Measurements from ENCODE around the gene GDAP1L1. TPM values are rescaled to one million over a fixed set of nuclear protein-coding genes. Genes with fewer than 3 reads are reported as not detected.

GDAP1L1 gene
- total RNA-seq, 4 donors from 2014 or later = not detected

DNA sequence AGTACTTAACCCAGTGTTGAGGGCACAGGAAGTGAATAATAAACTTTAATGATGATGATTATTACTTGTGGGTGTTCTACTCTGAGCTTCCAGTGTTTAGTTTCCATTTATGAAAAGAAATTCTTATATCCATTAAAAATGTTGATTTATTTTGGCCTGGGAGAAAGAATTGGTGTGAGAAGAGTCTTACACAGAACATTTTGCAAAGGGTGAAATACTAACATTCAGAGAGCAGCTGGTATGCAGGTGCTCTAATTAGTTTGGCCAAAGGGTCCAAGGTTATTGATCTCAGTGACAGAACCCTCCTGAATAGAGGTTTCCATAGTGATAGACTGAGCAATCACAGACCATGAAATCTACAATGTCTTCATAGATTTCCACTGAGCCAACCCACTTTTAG is 41.0 kb upstream of the GDAP1L1 start:
- intact Hi-C loops (cut with DNase I; ENCODE audit: low total_unique reads) = no loop called here
- TF ChIP-seq POLR2AphosphoS5 (IDR thresholded peaks at IDR 0.05) (no peak), POLR2A (IDR thresholded peaks at IDR 0.05) (no peak), EP300 (IDR thresholded peaks at IDR 0.05; ENCODE audit: low read depth) (no peak)
- TF ChIP-seq, protein P1, sequence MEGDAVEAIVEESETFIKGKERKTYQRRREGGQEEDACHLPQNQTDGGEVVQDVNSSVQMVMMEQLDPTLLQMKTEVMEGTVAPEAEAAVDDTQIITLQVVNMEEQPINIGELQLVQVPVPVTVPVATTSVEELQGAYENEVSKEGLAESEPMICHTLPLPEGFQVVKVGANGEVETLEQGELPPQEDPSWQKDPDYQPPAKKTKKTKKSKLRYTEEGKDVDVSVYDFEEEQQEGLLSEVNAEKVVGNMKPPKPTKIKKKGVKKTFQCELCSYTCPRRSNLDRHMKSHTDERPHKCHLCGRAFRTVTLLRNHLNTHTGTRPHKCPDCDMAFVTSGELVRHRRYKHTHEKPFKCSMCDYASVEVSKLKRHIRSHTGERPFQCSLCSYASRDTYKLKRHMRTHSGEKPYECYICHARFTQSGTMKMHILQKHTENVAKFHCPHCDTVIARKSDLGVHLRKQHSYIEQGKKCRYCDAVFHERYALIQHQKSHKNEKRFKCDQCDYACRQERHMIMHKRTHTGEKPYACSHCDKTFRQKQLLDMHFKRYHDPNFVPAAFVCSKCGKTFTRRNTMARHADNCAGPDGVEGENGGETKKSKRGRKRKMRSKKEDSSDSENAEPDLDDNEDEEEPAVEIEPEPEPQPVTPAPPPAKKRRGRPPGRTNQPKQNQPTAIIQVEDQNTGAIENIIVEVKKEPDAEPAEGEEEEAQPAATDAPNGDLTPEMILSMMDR (IDR thresholded peaks at IDR 0.05) = no peak
- Histone ChIP-seq H3K4me3 (no peak overlapping the region), H3K36me3 (peaks cover 0 to 31% (median 11%) of the 10 kb centered on the region in 4 donors), H3K27ac (peak overlapping the region in 1 of 4 donors; percentile 25), H3K4me1 (peaks cover 4 to 50% (median 33%) of the 10 kb centered on the region in 4 donors), H3K9me3 (no peaks in the 10 kb centered on the region), H3K27me3 (no peaks in the 10 kb centered on the region)
- in situ Hi-C loops (cut with MboI; ENCODE audit: low pct_ligation_motif_present in 1 of 4, low pct_unique_long_range_greater_than_20kb in 1 of 4, low sequenced_read_pairs in 3 of 4) = loop anchor here (25.0 kb wide), 2 partner anchors 256 to 406 kb away; no protein-coding TSS in a partner anchor
- DNase-seq = no peak

DNA sequence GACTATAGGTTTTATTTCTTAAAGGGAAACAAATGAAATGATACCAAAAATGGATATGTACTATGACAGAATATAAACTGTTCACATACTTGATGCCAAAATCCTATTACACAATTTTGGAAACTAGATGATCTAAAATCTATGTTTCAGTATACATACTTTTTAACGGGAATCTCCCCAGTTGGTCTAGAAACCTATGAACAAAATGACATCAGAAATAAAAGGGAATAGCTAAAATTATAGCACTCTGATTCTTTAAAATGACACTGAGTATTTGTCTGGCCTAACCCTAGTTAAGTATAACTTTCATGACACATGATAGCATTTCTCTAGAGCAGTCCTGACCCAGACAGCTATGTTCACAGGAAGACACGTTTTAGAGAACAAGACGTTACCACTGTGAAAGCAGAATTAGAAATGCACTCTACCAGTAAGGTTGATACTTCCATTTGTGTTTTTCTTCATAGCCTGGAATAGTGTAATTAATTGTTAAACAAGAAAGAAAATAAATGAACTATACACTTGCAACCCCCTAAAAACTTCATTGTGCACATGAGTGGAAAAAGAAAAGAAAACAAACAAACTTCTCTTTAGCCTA is 39.9 kb upstream of the GDAP1L1 start:
- TF ChIP-seq EP300 (IDR thresholded peaks at IDR 0.05; ENCODE audit: low read depth) = no peak
- TF ChIP-seq POLR2A (IDR thresholded peaks at IDR 0.05) = no peak
- TF ChIP-seq, protein P1 (IDR thresholded peaks at IDR 0.05) = no peak
- WGBS, 2 donors (ENCODE audit: low coverage in 1 of 2) = 33 to 44% methylated on average over 3 of the region's 3 CpGs
- DNase-seq = no peak
- peaks cover 0 to 22% (median 5%) of the 10 kb centered on the region in 4 donors for H3K36me3 ChIP-seq
- no peak overlapping the region for H3K4me3 ChIP-seq
- in situ Hi-C loops (cut with MboI; ENCODE audit: low pct_ligation_motif_present in 1 of 4, low pct_unique_long_range_greater_than_20kb in 1 of 4, low sequenced_read_pairs in 3 of 4) (loop anchor here (25.0 kb wide), 2 partner anchors 255 to 405 kb away; no protein-coding TSS in a partner anchor), intact Hi-C loops (cut with DNase I; ENCODE audit: low total_unique reads) (no loop called here)
- peak overlapping the region in 3 of 4 donors; percentile 17 to 99 (median 99) for H3K27ac ChIP-seq
- H3K27me3 ChIP-seq = no peaks in the 10 kb centered on the region
- peaks cover 13 to 59% (median 41%) of the 10 kb centered on the region in 4 donors for H3K4me1 ChIP-seq
- no peaks in the 10 kb centered on the region for H3K9me3 ChIP-seq

DNA sequence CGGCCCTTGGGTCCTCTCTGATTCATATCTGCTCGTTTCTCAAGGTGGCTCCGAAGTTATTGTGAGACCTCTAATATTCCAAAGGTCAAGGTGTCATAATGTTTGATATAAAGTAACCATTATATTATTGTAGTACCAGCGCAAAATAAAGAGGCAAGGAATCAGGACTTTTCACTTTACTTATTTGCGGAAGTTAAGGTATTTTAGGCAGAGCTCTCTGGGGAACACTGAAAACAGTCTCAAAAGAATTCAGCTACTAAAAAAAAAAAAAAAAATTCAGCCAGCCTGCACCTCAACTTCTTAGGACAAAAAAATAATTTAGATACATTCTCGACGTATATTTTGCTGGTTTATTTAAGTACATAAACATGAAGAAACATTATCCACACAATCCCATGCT is 38.9 kb upstream of the GDAP1L1 start:
- Histone ChIP-seq H3K4me1 (peaks cover 13 to 65% (median 42%) of the 10 kb centered on the region in 4 donors), H3K9me3 (no peaks in the 10 kb centered on the region), H3K4me3 (peak overlapping the region in 1 of 4 donors; percentile 84), H3K27ac (peak overlapping the region in 3 of 4 donors; percentile 99 to 100 (median 99)), H3K27me3 (no peaks in the 10 kb centered on the region), H3K36me3 (peaks cover 0 to 13% (median under 1%) of the 10 kb centered on the region in 4 donors)
- 27 to 33% methylated on average over 7 of the region's 7 CpGs for WGBS, 2 donors (ENCODE audit: low coverage in 1 of 2)
- no peak for DNase-seq
- intact Hi-C loops (cut with DNase I; ENCODE audit: low total_unique reads) = no loop called here
- in situ Hi-C loops (cut with MboI; ENCODE audit: low pct_ligation_motif_present in 1 of 4, low pct_unique_long_range_greater_than_20kb in 1 of 4, low sequenced_read_pairs in 3 of 4) = loop anchor here (25.0 kb wide), 2 partner anchors 254 to 404 kb away; no protein-coding TSS in a partner anchor
- TF ChIP-seq POLR2AphosphoS5 (IDR thresholded peaks at IDR 0.05) (no peak), EP300 (IDR thresholded peaks at IDR 0.05; ENCODE audit: low read depth) (no peak), POLR2A (IDR thresholded peaks at IDR 0.05) (no peak)
- TF ChIP-seq, protein P1 (IDR thresholded peaks at IDR 0.05) = no peak

DNA sequence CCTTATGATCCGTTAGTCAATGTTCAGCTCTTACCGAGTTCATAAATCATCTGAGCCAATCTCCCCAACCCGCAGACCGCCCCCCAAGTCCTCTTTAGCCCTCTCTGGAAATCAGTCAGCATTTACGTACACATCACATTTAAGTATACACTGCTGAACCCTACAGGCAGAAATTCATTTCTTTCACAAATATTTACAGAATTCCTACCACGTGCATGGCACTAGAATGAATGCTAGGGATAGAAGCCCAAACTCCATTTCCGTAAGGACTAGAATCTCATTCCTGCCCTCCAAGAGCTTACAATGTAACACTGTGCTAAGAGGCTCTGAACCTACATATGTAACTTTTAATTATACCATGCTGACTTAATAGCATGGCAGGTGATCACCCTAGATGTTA is 38.3 kb upstream of the GDAP1L1 start:
- peak overlapping the region; percentile 97 to 100 (median 99) for H3K27ac ChIP-seq
- DNase-seq = no peak
- H3K4me3 ChIP-seq = peak overlapping the region in 2 of 4 donors; percentile 84 to 97
- in situ Hi-C loops (cut with MboI; ENCODE audit: low pct_ligation_motif_present in 1 of 4, low pct_unique_long_range_greater_than_20kb in 1 of 4, low sequenced_read_pairs in 3 of 4) = loop anchor here (25.0 kb wide), 2 partner anchors 254 to 404 kb away; no protein-coding TSS in a partner anchor
- H3K27me3 ChIP-seq = no peaks in the 10 kb centered on the region
- intact Hi-C loops (cut with DNase I; ENCODE audit: low total_unique reads) = no loop called here
- H3K36me3 ChIP-seq = peaks cover 0 to 13% (median 0%) of the 10 kb centered on the region in 4 donors
- WGBS, 2 donors (ENCODE audit: low coverage in 1 of 2) = 11 to 17% methylated on average over 3 to 7 of the region's 7 CpGs
- peaks cover 13 to 62% (median 41%) of the 10 kb centered on the region in 4 donors for H3K4me1 ChIP-seq
- no peak for TF ChIP-seq EP300 (IDR thresholded peaks at IDR 0.05; ENCODE audit: low read depth)
- TF ChIP-seq, protein P1 (IDR thresholded peaks at IDR 0.05) = no peak
- TF ChIP-seq POLR2AphosphoS5 (IDR thresholded peaks at IDR 0.05) = no peak
- TF ChIP-seq POLR2A (IDR thresholded peaks at IDR 0.05) = no peak
- H3K9me3 ChIP-seq = no peaks in the 10 kb centered on the region

Data from transverse colon (tissue), 4 donors.